ENCODE measurements around the gene TLNRD1. TPM values are rescaled to one million over a fixed set of nuclear protein-coding genes. Genes with fewer than 3 reads are reported as not detected.

TLNRD1 gene
- total RNA-seq, 3 donors from 2014 or later (not counting 1 experiment from before 2014, with no cell fraction given) = 13.4 to 19.6 (median 17.5) TPM

DNA sequence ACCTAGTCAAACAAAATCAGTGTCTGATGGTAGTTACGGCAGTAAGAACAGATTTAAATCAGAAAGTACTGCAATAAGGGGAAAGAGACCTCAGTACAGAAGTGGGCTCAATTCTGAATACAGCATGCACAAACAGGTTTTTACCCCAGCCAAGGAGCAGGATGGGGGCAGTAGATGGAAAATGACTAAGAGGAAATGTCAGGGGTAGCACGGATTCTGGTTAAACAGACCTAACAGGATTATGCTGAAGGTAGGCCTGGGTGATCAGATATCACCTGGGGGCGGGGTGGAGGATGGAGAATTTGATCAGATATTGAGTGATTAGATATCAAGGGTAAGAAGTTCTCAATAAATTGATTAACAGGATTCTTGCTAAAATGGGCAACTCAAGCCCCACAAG is 30.1 kb upstream of the TLNRD1 start:
- Mint-ChIP-seq H3K36me3 (no peaks in the 10 kb centered on the region), H3K4me3 (no peak overlapping the region), H3K27me3 (ENCODE audit: low read depth in 2 of 2) (no peaks in the 10 kb centered on the region), H3K27ac (no peak overlapping the region), H3K9me3 (no peaks in the 10 kb centered on the region), H3K4me1 (peaks cover 30% of the 10 kb centered on the region in 2 donors)
- no peaks in the 10 kb centered on the region for H3K9me3 ChIP-seq (ENCODE audit: control insufficient read depth, insufficient read depth, low read length)
- ATAC-seq = no peak
- WGBS (ENCODE audit: insufficient coverage) = 89% methylated on average over 3 of the region's 3 CpGs
- TF ChIP-seq, protein P1, sequence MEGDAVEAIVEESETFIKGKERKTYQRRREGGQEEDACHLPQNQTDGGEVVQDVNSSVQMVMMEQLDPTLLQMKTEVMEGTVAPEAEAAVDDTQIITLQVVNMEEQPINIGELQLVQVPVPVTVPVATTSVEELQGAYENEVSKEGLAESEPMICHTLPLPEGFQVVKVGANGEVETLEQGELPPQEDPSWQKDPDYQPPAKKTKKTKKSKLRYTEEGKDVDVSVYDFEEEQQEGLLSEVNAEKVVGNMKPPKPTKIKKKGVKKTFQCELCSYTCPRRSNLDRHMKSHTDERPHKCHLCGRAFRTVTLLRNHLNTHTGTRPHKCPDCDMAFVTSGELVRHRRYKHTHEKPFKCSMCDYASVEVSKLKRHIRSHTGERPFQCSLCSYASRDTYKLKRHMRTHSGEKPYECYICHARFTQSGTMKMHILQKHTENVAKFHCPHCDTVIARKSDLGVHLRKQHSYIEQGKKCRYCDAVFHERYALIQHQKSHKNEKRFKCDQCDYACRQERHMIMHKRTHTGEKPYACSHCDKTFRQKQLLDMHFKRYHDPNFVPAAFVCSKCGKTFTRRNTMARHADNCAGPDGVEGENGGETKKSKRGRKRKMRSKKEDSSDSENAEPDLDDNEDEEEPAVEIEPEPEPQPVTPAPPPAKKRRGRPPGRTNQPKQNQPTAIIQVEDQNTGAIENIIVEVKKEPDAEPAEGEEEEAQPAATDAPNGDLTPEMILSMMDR (IDR thresholded peaks at IDR 0.05) = no peak
- H3K27ac ChIP-seq (ENCODE audit: low read length) = no peak overlapping the region
- H3K4me1 ChIP-seq (ENCODE audit: control insufficient read depth, insufficient read depth, low read length) = peaks cover 3% of the 10 kb centered on the region
- no peak for DNase-seq
- peaks cover 6% of the 10 kb centered on the region for H3K36me3 ChIP-seq (ENCODE audit: control insufficient read depth, insufficient read depth, low read length)
- intact Hi-C loops (cut with micrococcal nuclease) = loop anchor here (1.0 to 10.0 kb wide), 4 partner anchors 194 to 515 kb away; no protein-coding TSS in a partner anchor
- H3K4me3 ChIP-seq (ENCODE audit: low read length) = no peak overlapping the region
- H3K27me3 ChIP-seq (ENCODE audit: control insufficient read depth, insufficient read depth, low read length) = no peaks in the 10 kb centered on the region

DNA sequence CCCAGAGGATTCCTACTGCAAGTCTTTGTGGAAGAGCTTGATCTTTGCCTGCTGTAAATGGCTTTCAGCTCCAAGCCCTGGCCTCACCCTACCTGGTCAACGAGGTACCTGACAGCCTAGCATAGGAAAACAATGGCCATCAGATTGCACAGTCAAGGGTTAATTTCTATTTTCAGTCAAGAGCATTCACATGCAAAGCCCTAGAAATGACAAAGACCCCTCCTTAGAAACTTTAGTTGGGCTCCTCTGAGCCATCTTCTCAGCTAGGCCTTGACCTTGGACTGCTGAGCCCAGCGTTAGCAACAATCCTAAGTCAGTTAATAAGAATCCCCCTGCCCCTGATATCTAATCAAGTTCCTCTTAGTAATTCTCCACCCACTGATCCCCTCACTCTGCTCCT is 29.6 kb upstream of the TLNRD1 start:
- Histone ChIP-seq H3K36me3 (ENCODE audit: control insufficient read depth, insufficient read depth, low read length) (peaks cover 6% of the 10 kb centered on the region), H3K4me3 (ENCODE audit: low read length) (no peak overlapping the region), H3K27me3 (ENCODE audit: control insufficient read depth, insufficient read depth, low read length) (no peaks in the 10 kb centered on the region), H3K27ac (ENCODE audit: low read length) (no peak overlapping the region), H3K4me1 (ENCODE audit: control insufficient read depth, insufficient read depth, low read length) (peaks cover 3% of the 10 kb centered on the region), H3K9me3 (ENCODE audit: control insufficient read depth, insufficient read depth, low read length) (no peaks in the 10 kb centered on the region)
- H3K27me3 Mint-ChIP-seq (ENCODE audit: low read depth in 2 of 2) = no peaks in the 10 kb centered on the region
- no peaks in the 10 kb centered on the region for H3K9me3 Mint-ChIP-seq
- TF ChIP-seq, protein P1 (IDR thresholded peaks at IDR 0.05) = no peak
- peaks cover 32% of the 10 kb centered on the region in 2 donors for H3K4me1 Mint-ChIP-seq
- H3K36me3 Mint-ChIP-seq = no peaks in the 10 kb centered on the region
- no peak for ATAC-seq
- DNase-seq = no peak
- 94% methylated on average over 2 of the region's 2 CpGs for WGBS (ENCODE audit: insufficient coverage)
- intact Hi-C loops (cut with micrococcal nuclease) = loop anchor here (2.0 to 10.0 kb wide), 2 partner anchors 294 to 404 kb away; no protein-coding TSS in a partner anchor
- H3K4me3 Mint-ChIP-seq = no peak overlapping the region
- H3K27ac Mint-ChIP-seq = peak overlapping the region in 1 of 2 donors; percentile 27

DNA sequence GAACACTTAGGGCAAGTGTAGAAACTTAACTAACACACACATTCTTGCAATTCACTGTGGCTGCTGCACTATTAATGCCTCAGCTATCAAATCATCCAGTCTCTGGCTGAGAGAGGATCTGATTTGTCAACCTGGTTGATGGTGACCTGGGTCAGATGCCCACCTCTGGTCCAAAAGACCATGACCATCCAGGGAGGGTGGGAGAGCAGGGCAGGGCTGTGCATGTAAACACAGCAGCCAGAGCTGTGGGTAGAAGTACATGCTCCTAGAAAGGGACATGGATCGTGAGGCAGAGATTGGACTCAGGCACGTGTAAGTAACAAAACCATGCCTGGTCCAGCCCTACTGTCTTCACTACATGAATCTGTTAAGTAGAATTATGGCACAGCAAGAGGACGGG is 28.4 kb upstream of the TLNRD1 start:
- H3K27ac Mint-ChIP-seq = peak overlapping the region in 1 of 2 donors; percentile 13
- no peaks in the 10 kb centered on the region for H3K27me3 Mint-ChIP-seq (ENCODE audit: low read depth in 2 of 2)
- ATAC-seq (no peak), DNase-seq (no peak)
- no peak overlapping the region for H3K27ac ChIP-seq (ENCODE audit: low read length)
- TF ChIP-seq, protein P1 (IDR thresholded peaks at IDR 0.05) = no peak
- no peak overlapping the region for H3K4me3 Mint-ChIP-seq
- peaks cover 39 to 41% of the 10 kb centered on the region in 2 donors for H3K4me1 Mint-ChIP-seq
- intact Hi-C loops (cut with micrococcal nuclease) = loop anchor here (10.0 kb wide), 1 partner anchor 293 kb away; no protein-coding TSS in a partner anchor
- H3K4me1 ChIP-seq (ENCODE audit: control insufficient read depth, insufficient read depth, low read length) = peaks cover 3% of the 10 kb centered on the region
- H3K36me3 Mint-ChIP-seq = no peaks in the 10 kb centered on the region
- H3K36me3 ChIP-seq (ENCODE audit: control insufficient read depth, insufficient read depth, low read length) = peaks cover 6% of the 10 kb centered on the region
- no peak overlapping the region for H3K4me3 ChIP-seq (ENCODE audit: low read length)
- no peaks in the 10 kb centered on the region for H3K27me3 ChIP-seq (ENCODE audit: control insufficient read depth, insufficient read depth, low read length)
- WGBS (ENCODE audit: insufficient coverage) = 96% methylated on average over 3 of the region's 3 CpGs
- no peaks in the 10 kb centered on the region for H3K9me3 Mint-ChIP-seq
- no peaks in the 10 kb centered on the region for H3K9me3 ChIP-seq (ENCODE audit: control insufficient read depth, insufficient read depth, low read length)

DNA sequence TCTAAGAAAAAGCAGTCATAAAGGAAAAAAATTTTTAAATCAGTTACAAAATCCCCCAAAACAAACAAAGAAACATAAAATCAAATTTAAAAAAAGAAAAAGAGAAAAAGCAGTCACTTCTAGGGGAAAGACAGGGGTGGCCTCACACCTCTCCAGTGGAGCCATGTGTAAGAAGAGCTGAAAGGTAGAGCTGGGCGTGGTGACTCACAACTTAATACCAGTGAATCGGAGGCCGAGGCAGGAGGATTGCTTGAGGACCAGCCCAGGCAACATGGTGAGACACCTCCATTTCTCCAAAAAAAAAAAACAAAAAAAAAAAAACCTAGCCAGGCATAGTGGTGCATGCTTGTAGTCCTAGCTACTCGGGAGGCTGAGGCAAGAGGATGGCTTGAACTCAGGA is 25.8 kb upstream of the TLNRD1 start:
- WGBS (ENCODE audit: insufficient coverage) = 86% methylated on average over 4 of the region's 4 CpGs

More for the DNA sequence above, 25.8 kb upstream of the TLNRD1 start:
- H3K27me3 ChIP-seq (ENCODE audit: control insufficient read depth, insufficient read depth, low read length) = no peaks in the 10 kb centered on the region
- peaks cover 24% of the 10 kb centered on the region for H3K36me3 ChIP-seq (ENCODE audit: control insufficient read depth, insufficient read depth, low read length)
- intact Hi-C loops (cut with micrococcal nuclease) = loop anchor here (10.0 kb wide), 1 partner anchor 290 kb away; no protein-coding TSS in a partner anchor
- Mint-ChIP-seq H3K27me3 (ENCODE audit: low read depth in 2 of 2) (no peaks in the 10 kb centered on the region), H3K4me1 (peaks cover 37 to 38% of the 10 kb centered on the region in 2 donors), H3K36me3 (peaks cover 10% of the 10 kb centered on the region), H3K9me3 (no peaks in the 10 kb centered on the region), H3K4me3 (no peak overlapping the region), H3K27ac (peak overlapping the region; percentile 0 to 39)
- H3K9me3 ChIP-seq (ENCODE audit: control insufficient read depth, insufficient read depth, low read length) = no peaks in the 10 kb centered on the region
- TF ChIP-seq, protein P1 (IDR thresholded peaks at IDR 0.05) = no peak
- no peak overlapping the region for H3K4me3 ChIP-seq (ENCODE audit: low read length)
- H3K4me1 ChIP-seq (ENCODE audit: control insufficient read depth, insufficient read depth, low read length) = peaks cover 3% of the 10 kb centered on the region
- no peak overlapping the region for H3K27ac ChIP-seq (ENCODE audit: low read length)
- ATAC-seq = peak in 1 of 3 donors; percentile 53
- DNase-seq = no peak
